Right atrium auricular region (tissue), 2 donors: ENCODE measurements around the gene C1orf185. TPM values are rescaled to one million over a fixed set of nuclear protein-coding genes. Genes with fewer than 3 reads are reported as not detected.
"Not testable (repeated sequence)": the region's sequence is repeated elsewhere in the genome, so short reads cannot be mapped to it uniquely, and the experiment has no call there.

Experiments used
- DNase-seq: peaks from one replicate; pipeline ENCODE4 v3.0.0-alpha.2; 2019; ENCODE audit warnings: low spot score
- H3K27ac ChIP-seq, 2 donors: fragments of 200-600 bp; sonication (generic); 1 replicate in 1 of 2; 2 replicates in 1 of 2; pipeline ENCODE4 v1.5.1; 2016 to 2019
- H3K27me3 ChIP-seq, 2 donors: fragments of 200-600 bp; sonication (generic); one replicate each; pipeline versions ENCODE4 v1.5.1 to v1.6.0; 2017 to 2019
- H3K36me3 ChIP-seq: fragments of 200-600 bp; sonication (generic); one replicate; pipeline ENCODE4 v1.5.1; 2016
- H3K4me1 ChIP-seq, 2 donors: fragments of 200-600 bp; sonication (generic); one replicate each; pipeline versions ENCODE4 v1.5.1 to v1.6.0; 2017 to 2019
- H3K4me3 ChIP-seq, 2 donors: fragments of 200-600 bp; sonication (generic); 1 replicate in 1 of 2; 2 replicates in 1 of 2; pipeline ENCODE4 v1.5.1; 2017 to 2019; ENCODE audit warnings: mild to moderate bottlenecking in 1 of 2, moderate library complexity in 1 of 2
- H3K9me3 ChIP-seq, 2 donors: fragments of 200-600 bp; sonication (generic); one replicate each; pipeline ENCODE4 v1.5.1; 2019
- CTCF ChIP-seq, 2 donors: fragments of 200-600 bp; sonication (generic); IDR thresholded peaks; one replicate each; pipeline ENCODE4 v1.5.1; 2019; ENCODE audit warnings: antibody characterized with exemption in 2 of 2
- total RNA-seq, 2 donors: library from RNA; depleted of rRNA; stranded (reverse); fragments of >200 nt; gene quantifications; one replicate each; pipeline ENCODE4 v1.1.0, GENCODE V29; 2016

C1orf185 gene
- total RNA-seq, 2 donors from 2014 or later = not detected

GRCh38 chr1:51139474-51139873 is 37.4 kb downstream of the C1orf185 start:
- H3K4me1 ChIP-seq = no peaks in the 10 kb centered on the region
- H3K27me3 ChIP-seq = no peaks in the 10 kb centered on the region
- no peak for TF ChIP-seq CTCF (IDR thresholded peaks at IDR 0.05)
- H3K27ac ChIP-seq = no peak overlapping the region
- H3K36me3 ChIP-seq = no peaks in the 10 kb centered on the region
- H3K9me3 ChIP-seq = no peaks in the 10 kb centered on the region
- H3K4me3 ChIP-seq = no peak overlapping the region
- no peak for DNase-seq

GRCh38 chr1:51147394-51147793 is 45.4 kb downstream of the C1orf185 start:
- no peak for DNase-seq
- Histone ChIP-seq H3K4me3 (no peak overlapping the region), H3K36me3 (no peaks in the 10 kb centered on the region), H3K27ac (no peak overlapping the region), H3K4me1 (no peaks in the 10 kb centered on the region), H3K27me3 (no peaks in the 10 kb centered on the region), H3K9me3 (no peaks in the 10 kb centered on the region)
- TF ChIP-seq CTCF (IDR thresholded peaks at IDR 0.05) = no peak

- Histone ChIP-seq H3K9me3 (peaks cover 9 to 18% of the 10 kb centered on the region in 2 donors), H3K27ac (no peak overlapping the region), H3K36me3 (no peaks in the 10 kb centered on the region), H3K4me3 (no peak overlapping the region), H3K27me3 (no peaks in the 10 kb centered on the region), H3K4me1 (no peaks in the 10 kb centered on the region)
- TF ChIP-seq CTCF (IDR thresholded peaks at IDR 0.05) = no peak
- DNase-seq = no peak
These were observed 52.7 kb downstream of the C1orf185 start for GRCh38 chr1:51154776-51155175.

- DNase-seq = no peak
- H3K4me1 ChIP-seq = no peaks in the 10 kb centered on the region
These were observed 54.7 kb downstream of the C1orf185 start for GRCh38 chr1:51156752-51157151.

GRCh38 chr1:51157395-51157794 is 55.4 kb downstream of the C1orf185 start:
- no peak overlapping the region for H3K27ac ChIP-seq
- no peaks in the 10 kb centered on the region for H3K36me3 ChIP-seq
- H3K4me1 ChIP-seq = no peaks in the 10 kb centered on the region
- DNase-seq = no peak
- peaks cover 9 to 18% of the 10 kb centered on the region in 2 donors for H3K9me3 ChIP-seq
- H3K27me3 ChIP-seq = no peaks in the 10 kb centered on the region
- TF ChIP-seq CTCF (IDR thresholded peaks at IDR 0.05) = no peak
- H3K4me3 ChIP-seq = no peak overlapping the region

More at GRCh38 chr1:51156752-51157151, 54.7 kb downstream of the C1orf185 start:
- no peak overlapping the region for H3K27ac ChIP-seq
- H3K9me3 ChIP-seq = peaks cover 9 to 18% of the 10 kb centered on the region in 2 donors
- H3K4me3 ChIP-seq = no peak overlapping the region
- TF ChIP-seq CTCF (IDR thresholded peaks at IDR 0.05) = no peak
- no peaks in the 10 kb centered on the region for H3K27me3 ChIP-seq
- H3K36me3 ChIP-seq = no peaks in the 10 kb centered on the region

GRCh38 chr1:51158263-51158662 is 56.2 kb downstream of the C1orf185 start:
- no peaks in the 10 kb centered on the region for H3K4me1 ChIP-seq
- H3K27ac ChIP-seq = no peak overlapping the region
- no peaks in the 10 kb centered on the region for H3K27me3 ChIP-seq

GRCh38 chr1:51162560-51162959 is 60.5 kb downstream of the C1orf185 start:
- not testable (repeated sequence) for H3K9me3 ChIP-seq, H3K4me3 ChIP-seq

More at GRCh38 chr1:51158263-51158662, 56.2 kb downstream of the C1orf185 start:
- Histone ChIP-seq H3K36me3 (no peaks in the 10 kb centered on the region), H3K9me3 (peaks cover 9 to 18% of the 10 kb centered on the region in 2 donors), H3K4me3 (no peak overlapping the region)
- DNase-seq = no peak
- no peak for TF ChIP-seq CTCF (IDR thresholded peaks at IDR 0.05)

More at GRCh38 chr1:51162560-51162959, 60.5 kb downstream of the C1orf185 start:
- not testable (repeated sequence) for DNase-seq, H3K27ac ChIP-seq, H3K27me3 ChIP-seq, H3K36me3 ChIP-seq, H3K4me1 ChIP-seq
